Measurements from ENCODE around the gene TMEM9. TPM values are rescaled to one million over a fixed set of nuclear protein-coding genes. Genes with fewer than 3 reads are reported as not detected.
"Not testable (repeated sequence)": the region's sequence is repeated elsewhere in the genome, so short reads cannot be mapped to it uniquely, and the experiment has no call there.

The TMEM9 gene
- total RNA-seq, 2 donors from 2014 or later, result 131 to 164 TPM

- 49% methylated on average over 13 of the region's 13 CpGs for WGBS
Measured at GRCh38 chr1:201167041-201167991, 13.0 kb upstream of the TMEM9 start.

GRCh38 chr1:201164645-201165044 is 10.4 kb upstream of the TMEM9 start:
- H3K27ac ChIP-seq, result no peak overlapping the region
- H3K27me3 ChIP-seq (replicated peaks; ENCODE audit: insufficient read depth), result no peaks in the 10 kb centered on the region
- intact Hi-C loops (cut with DNase I), result no loop called here
- no peaks in the 10 kb centered on the region for H3K9me3 ChIP-seq
- H3K4me1 ChIP-seq (replicated peaks), result no peaks in the 10 kb centered on the region
- WGBS, result 71% methylated on average over 7 of the region's 7 CpGs
- no peak for TF ChIP-seq POLR2AphosphoS5 (IDR thresholded peaks at IDR 0.05)
- no peak for TF ChIP-seq CTCF (IDR thresholded peaks at IDR 0.05)
- no peak for TF ChIP-seq POLR2A (IDR thresholded peaks at IDR 0.05)
- no peak overlapping the region for H3K4me3 ChIP-seq
- DNase-seq (ENCODE audit: low spot score), result no peak
- H3K36me3 ChIP-seq, result no peaks in the 10 kb centered on the region

More at GRCh38 chr1:201167041-201167991, 13.0 kb upstream of the TMEM9 start:
- Histone ChIP-seq H3K27ac (no peak overlapping the region), H3K4me3 (no peak overlapping the region), H3K4me1 (replicated peaks) (no peaks in the 10 kb centered on the region), H3K27me3 (replicated peaks; ENCODE audit: insufficient read depth) (no peaks in the 10 kb centered on the region), H3K36me3 (no peaks in the 10 kb centered on the region), H3K9me3 (no peaks in the 10 kb centered on the region)
- intact Hi-C loops (cut with DNase I), result no loop called here
- DNase-seq (ENCODE audit: low spot score), result no peak
- TF ChIP-seq POLR2A (IDR thresholded peaks at IDR 0.05), result no peak
- no peak for TF ChIP-seq POLR2AphosphoS5 (IDR thresholded peaks at IDR 0.05)
- TF ChIP-seq CTCF (IDR thresholded peaks at IDR 0.05), result no peak

- WGBS, result 20% methylated on average over 4 of the region's 4 CpGs
- Histone ChIP-seq H3K27ac (no peak overlapping the region), H3K27me3 (replicated peaks; ENCODE audit: insufficient read depth) (no peaks in the 10 kb centered on the region), H3K4me3 (no peak overlapping the region), H3K9me3 (no peaks in the 10 kb centered on the region), H3K4me1 (replicated peaks) (no peaks in the 10 kb centered on the region), H3K36me3 (no peaks in the 10 kb centered on the region)
- no peak for DNase-seq (ENCODE audit: low spot score)
- TF ChIP-seq POLR2A (IDR thresholded peaks at IDR 0.05) (no peak), CTCF (IDR thresholded peaks at IDR 0.05) (no peak), POLR2AphosphoS5 (IDR thresholded peaks at IDR 0.05) (no peak)
- intact Hi-C loops (cut with DNase I), result no loop called here
Measured at GRCh38 chr1:201163707-201164106, 9.4 kb upstream of the TMEM9 start.

GRCh38 chr1:201163036-201163435 is 8.8 kb upstream of the TMEM9 start:
- H3K27me3 ChIP-seq (replicated peaks; ENCODE audit: insufficient read depth); intact Hi-C loops (cut with DNase I): not testable (repeated sequence)
- WGBS, result 93% methylated on average over 8 of the region's 8 CpGs

GRCh38 chr1:201157949-201158348 is 3.7 kb upstream of the TMEM9 start:
- intact Hi-C loops (cut with DNase I), result no loop called here
- H3K27ac ChIP-seq, result no peak overlapping the region
- no peaks in the 10 kb centered on the region for H3K9me3 ChIP-seq
- no peaks in the 10 kb centered on the region for H3K4me1 ChIP-seq (replicated peaks)
- no peak overlapping the region for H3K4me3 ChIP-seq
- no peak for DNase-seq (ENCODE audit: low spot score)
- no peak for TF ChIP-seq CTCF (IDR thresholded peaks at IDR 0.05)
- no peak for TF ChIP-seq POLR2A (IDR thresholded peaks at IDR 0.05)
- TF ChIP-seq POLR2AphosphoS5 (IDR thresholded peaks at IDR 0.05), result no peak
- no peaks in the 10 kb centered on the region for H3K27me3 ChIP-seq (replicated peaks; ENCODE audit: insufficient read depth)
- H3K36me3 ChIP-seq, result no peaks in the 10 kb centered on the region
- WGBS, result 87% methylated on average over 2 of the region's 2 CpGs

More at GRCh38 chr1:201163036-201163435, 8.8 kb upstream of the TMEM9 start:
- not testable (repeated sequence) for H3K27ac ChIP-seq; H3K9me3 ChIP-seq; H3K4me1 ChIP-seq (replicated peaks); DNase-seq (ENCODE audit: low spot score); H3K4me3 ChIP-seq; H3K36me3 ChIP-seq
